RWPE2 (cell line): ENCODE measurements around the gene ITIH5.

Experiments used
- ATAC-seq: fragments of 200-7000 bp; cut with Tn5 transposase; 3 replicates; pipeline ENCODE4 v1.9.1; 2021; ENCODE audit warnings: low read depth
- DNase-seq: peaks from one replicate; pipeline ENCODE4 v3.0.0-alpha.2; 2020; ENCODE audit warnings: low spot score
- H3K27ac ChIP-seq: fragments of 450-650 bp; 2 replicates; pipeline ENCODE4 v1.5.1; 2017; ENCODE audit warnings: mild to moderate bottlenecking; ENCODE audit not compliant: poor library complexity, severe bottlenecking
- H3K27me3 ChIP-seq: fragments of 250-450 bp; sonication (Bioruptor Pico); 2 replicates; pipeline ENCODE4 v1.5.1; 2021; ENCODE audit warnings: mild to moderate bottlenecking, moderate library complexity; ENCODE audit not compliant: insufficient read depth, poor library complexity, severe bottlenecking
- H3K36me3 ChIP-seq: fragments of 250-450 bp; sonication (Bioruptor Pico); 2 replicates; pipeline ENCODE4 v1.5.1; 2020; ENCODE audit warnings: low read depth, mild to moderate bottlenecking, moderate library complexity
- H3K4me1 ChIP-seq: fragments of 250-450 bp; sonication (Bioruptor Pico); 2 replicates; pipeline ENCODE4 v1.5.1; 2021; ENCODE audit warnings: mild to moderate bottlenecking, moderate library complexity; ENCODE audit not compliant: insufficient read depth, poor library complexity, severe bottlenecking
- H3K4me3 ChIP-seq: fragments of 250-450 bp; sonication (Bioruptor Pico); 2 replicates; pipeline ENCODE4 v1.5.1; 2021; ENCODE audit warnings: mild to moderate bottlenecking, moderate library complexity; ENCODE audit not compliant: severe bottlenecking
- H3K9me3 ChIP-seq: fragments of 250-450 bp; sonication (Bioruptor Pico); 2 replicates; pipeline ENCODE4 v1.5.1; 2021; ENCODE audit warnings: mild to moderate bottlenecking, moderate library complexity; ENCODE audit not compliant: severe bottlenecking
- CTCF ChIP-seq: fragments of 450-650 bp; IDR thresholded peaks from one replicate; pipeline ENCODE4 v1.5.1; 2017; ENCODE audit warnings: mild to moderate bottlenecking, moderate library complexity; ENCODE audit not compliant: poor library complexity, severe bottlenecking

ITIH5 gene

GRCh38 chr10:7635408-7636125 lies 31.2 kb downstream of the ITIH5 start:
- ATAC-seq (no peak), DNase-seq (no peak)
- no peak for TF ChIP-seq CTCF
- H3K4me1 ChIP-seq = no peaks in the 10 kb centered on the region
- H3K9me3 ChIP-seq = no peaks in the 10 kb centered on the region
- H3K27me3 ChIP-seq = no peaks in the 10 kb centered on the region
- no peak overlapping the region for H3K4me3 ChIP-seq
- no peaks in the 10 kb centered on the region for H3K36me3 ChIP-seq
- no peak overlapping the region for H3K27ac ChIP-seq

- Histone ChIP-seq H3K27ac (no peak overlapping the region), H3K4me1 (no peaks in the 10 kb centered on the region), H3K4me3 (no peak overlapping the region), H3K36me3 (no peaks in the 10 kb centered on the region), H3K27me3 (no peaks in the 10 kb centered on the region), H3K9me3 (no peaks in the 10 kb centered on the region)
- no peak for DNase-seq
- no peak for TF ChIP-seq CTCF
- ATAC-seq = no peak
Measured at GRCh38 chr10:7634142-7634894, 32.4 kb downstream of the ITIH5 start.

- Histone ChIP-seq H3K4me3 (no peak overlapping the region), H3K27ac (no peak overlapping the region), H3K27me3 (no peaks in the 10 kb centered on the region), H3K9me3 (no peaks in the 10 kb centered on the region), H3K4me1 (no peaks in the 10 kb centered on the region), H3K36me3 (no peaks in the 10 kb centered on the region)
- ATAC-seq = peak; percentile 49; the same call in 2 of the 3 replicates
- no peak for TF ChIP-seq CTCF
- no peak for DNase-seq
Measured at GRCh38 chr10:7626283-7626682, 40.5 kb downstream of the ITIH5 start.

GRCh38 chr10:7625836-7626235 lies 40.9 kb downstream of the ITIH5 start:
- DNase-seq (no peak), ATAC-seq (no peak)
- Histone ChIP-seq H3K4me3 (no peak overlapping the region), H3K36me3 (no peaks in the 10 kb centered on the region), H3K27ac (no peak overlapping the region), H3K27me3 (no peaks in the 10 kb centered on the region), H3K4me1 (no peaks in the 10 kb centered on the region), H3K9me3 (no peaks in the 10 kb centered on the region)
- TF ChIP-seq CTCF = no peak

- Histone ChIP-seq H3K4me1 (no peaks in the 10 kb centered on the region), H3K9me3 (no peaks in the 10 kb centered on the region), H3K36me3 (no peaks in the 10 kb centered on the region), H3K4me3 (no peak overlapping the region), H3K27me3 (no peaks in the 10 kb centered on the region), H3K27ac (no peak overlapping the region)
- TF ChIP-seq CTCF = no peak
- ATAC-seq (no peak), DNase-seq (no peak)
Measured at GRCh38 chr10:7625009-7625408, 41.8 kb downstream of the ITIH5 start.
